WTC11 (cell line): Measurements from ENCODE around the gene ADIPOR1. TPM values are rescaled to one million over a fixed set of nuclear protein-coding genes. Genes with fewer than 3 reads are reported as not detected.

Experiments used
- ATAC-seq: fragments of 200-7000 bp; cut with Tn5 transposase; 2 replicates; pipeline ENCODE4 v1.10.0; 2021; ENCODE audit warnings: mild to moderate bottlenecking, moderate library complexity
- CTCF ChIA-PET: fragments of 300-600 bp; sonication (Branson Sonifier 250); formaldehyde crosslinking; loops from one replicate; lab custom pipeline; 2021; ENCODE audit warnings: antibody characterized with exemption; lab: Charles Lee
- POLR2A ChIA-PET: fragments of 350-600 bp; sonication (Branson Sonifier 250); formaldehyde crosslinking; loops from one replicate; lab custom pipeline; 2021; ENCODE audit warnings: antibody characterized with exemption; lab: Charles Lee
- DNase-seq: peaks from one replicate; pipeline ENCODE4 v3.0.0; 2021; ENCODE audit warnings: low spot score
- H3K27ac Mint-ChIP-seq: 2 replicates; pipeline ENCODE4 v1.8.0; 2021; ENCODE audit warnings: mixed read lengths
- H3K27me3 Mint-ChIP-seq: 2 replicates; pipeline ENCODE4 v1.8.0; 2021; ENCODE audit warnings: low read depth, mild to moderate bottlenecking, moderate library complexity, mixed read lengths
- H3K36me3 Mint-ChIP-seq: 2 replicates; pipeline ENCODE4 v1.8.0; 2021; ENCODE audit warnings: mixed read lengths
- H3K4me1 Mint-ChIP-seq: 2 replicates; pipeline ENCODE4 v1.8.0; 2022; ENCODE audit warnings: mixed read lengths
- H3K4me3 Mint-ChIP-seq: 2 replicates; pipeline ENCODE4 v1.8.0; 2021; ENCODE audit warnings: mild to moderate bottlenecking, moderate library complexity, mixed read lengths
- H3K9me3 Mint-ChIP-seq: 2 replicates; pipeline ENCODE4 v1.8.0; 2021; ENCODE audit warnings: mixed read lengths
- FOXP1 ChIP-seq: sonication (generic); formaldehyde crosslinking; IDR thresholded peaks from 2 replicates; pipeline ENCODE4 v1.8.0; 2022; ENCODE audit warnings: missing genetic modification reagents, mild to moderate bottlenecking, moderate library complexity, borderline replicate concordance
- HMGA2 ChIP-seq: fragments of 250-450 bp; sonication (Bioruptor Pico); IDR thresholded peaks from 2 replicates; pipeline ENCODE4 v1.4.0; 2021; ENCODE audit warnings: mild to moderate bottlenecking, moderate library complexity
- NFE2L1 ChIP-seq: sonication (generic); formaldehyde crosslinking; IDR thresholded peaks from 2 replicates; pipeline ENCODE4 v1.8.1; 2023; ENCODE audit warnings: missing genetic modification reagents
- RELA ChIP-seq: sonication (generic); formaldehyde crosslinking; IDR thresholded peaks from 2 replicates; pipeline ENCODE4 v1.8.1; 2022; ENCODE audit warnings: missing genetic modification reagents, mild to moderate bottlenecking, borderline replicate concordance
- SMAD3 ChIP-seq: sonication (generic); formaldehyde crosslinking; IDR thresholded peaks from 2 replicates; pipeline ENCODE4 v1.8.0; 2022; ENCODE audit warnings: missing genetic modification reagents, mild to moderate bottlenecking, borderline replicate concordance
- TCF7 ChIP-seq: sonication (generic); formaldehyde crosslinking; IDR thresholded peaks from 2 replicates; pipeline ENCODE4 v1.8.0; 2022; ENCODE audit warnings: mild to moderate bottlenecking, low read depth, missing genetic modification reagents, moderate library complexity
- total RNA-seq: library from RNA; stranded (reverse); gene quantifications from 3 replicates; pipeline ENCODE4 v1.2.3, GENCODE V29; 2021
- TF ChIP-seq, protein P1 (sequence below): fragments of 250-450 bp; sonication (Bioruptor Pico); conservative IDR thresholded peaks from 2 replicates; pipeline ENCODE4 v1.9.0; 2021; ENCODE audit warnings: mild to moderate bottlenecking
- TF ChIP-seq, protein P2 (sequence below): fragments of 250-450 bp; sonication (Bioruptor Pico); IDR thresholded peaks from 2 replicates; pipeline ENCODE4 v1.9.0; 2021; ENCODE audit warnings: mild to moderate bottlenecking
- TF ChIP-seq, protein P3 (sequence below): sonication (generic); formaldehyde crosslinking; IDR thresholded peaks from 2 replicates; pipeline ENCODE4 v1.8.1; 2022; ENCODE audit warnings: mild to moderate bottlenecking, missing genetic modification reagents, moderate library complexity, borderline replicate concordance
- TF ChIP-seq, protein P4 (sequence below): sonication (generic); formaldehyde crosslinking; IDR thresholded peaks from 2 replicates; pipeline ENCODE4 v1.8.0; 2023; ENCODE audit warnings: mild to moderate bottlenecking, missing genetic modification reagents
- TF ChIP-seq, protein P5 (sequence below): sonication (generic); formaldehyde crosslinking; IDR thresholded peaks from 2 replicates; pipeline ENCODE4 v1.8.1; 2023; ENCODE audit warnings: mild to moderate bottlenecking, missing genetic modification reagents, borderline replicate concordance
- TF ChIP-seq, protein P6 (sequence below): sonication (generic); formaldehyde crosslinking; IDR thresholded peaks from 2 replicates; pipeline ENCODE4 v1.8.0; 2023; ENCODE audit warnings: missing genetic modification reagents
- TF ChIP-seq, protein P7 (sequence below): sonication (generic); formaldehyde crosslinking; IDR thresholded peaks from 2 replicates; pipeline ENCODE4 v1.8.1; 2022; ENCODE audit warnings: mild to moderate bottlenecking, moderate library complexity, missing genetic modification reagents
- TF ChIP-seq, protein P8 (sequence below): sonication (generic); formaldehyde crosslinking; IDR thresholded peaks from 2 replicates; pipeline ENCODE4 v1.8.1; 2023; ENCODE audit warnings: mild to moderate bottlenecking, missing genetic modification reagents, moderate library complexity
- TF ChIP-seq, protein P9 (sequence below): sonication (generic); formaldehyde crosslinking; IDR thresholded peaks from 2 replicates; pipeline ENCODE4 v1.8.1; 2022; ENCODE audit warnings: missing genetic modification reagents, borderline replicate concordance

The ADIPOR1 gene
- total RNA-seq, 1 experiment from 2014 or later: 72.6 TPM

DNA sequence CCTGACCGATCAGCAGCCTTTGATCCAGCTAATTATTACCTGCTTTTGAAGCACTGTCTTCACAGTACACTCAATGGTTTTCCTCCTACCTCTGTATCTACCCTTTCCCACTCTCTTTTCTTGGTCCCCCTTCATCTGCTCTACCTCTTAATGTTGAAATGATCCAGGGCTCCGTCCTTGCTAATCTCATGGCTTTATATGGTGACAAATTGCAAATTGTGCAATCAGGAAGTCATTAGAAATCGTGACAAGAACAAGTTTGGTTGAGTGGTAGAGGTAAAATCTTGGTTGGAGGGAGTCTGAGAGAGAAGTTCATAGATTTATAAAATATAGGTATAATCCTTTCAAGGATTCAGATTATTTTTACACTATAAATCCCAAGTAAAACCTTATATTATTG, 18.5 kb upstream of the ADIPOR1 start:
- CTCF ChIA-PET: interaction anchor here (1.3 kb wide), 1 partner anchor 9 kb away, joined by 7 read pairs; no protein-coding TSS in a partner anchor
- H3K4me1 Mint-ChIP-seq: peaks cover 24% of the 10 kb centered on the region

DNA sequence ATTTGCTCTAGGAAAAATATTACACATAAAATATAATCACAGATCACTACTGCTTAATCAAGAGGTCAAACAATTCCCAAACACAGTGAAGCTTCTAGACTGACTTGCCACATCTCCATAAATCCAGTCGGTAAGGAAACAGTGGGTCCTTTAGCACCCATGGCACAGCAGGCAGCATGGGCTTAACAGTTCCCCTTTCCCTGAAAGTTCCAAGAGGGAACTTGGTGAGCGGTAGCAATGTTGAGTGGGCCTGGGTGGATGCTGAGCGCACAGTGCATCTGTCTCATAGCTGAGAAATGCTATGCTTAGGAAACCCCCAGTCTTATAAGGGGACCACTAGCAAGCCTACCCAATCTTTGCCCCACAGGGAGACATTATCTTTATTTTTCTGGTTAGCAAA, 16.7 kb upstream of the ADIPOR1 start:
- ATAC-seq (no peak), DNase-seq (no peak)
- no peaks in the 10 kb centered on the region for H3K36me3 Mint-ChIP-seq
- peaks cover 24% of the 10 kb centered on the region for H3K4me1 Mint-ChIP-seq
- TF ChIP-seq FOXP1 (CRISPR knock-in tag) (no peak), HMGA2 (CRISPR knock-in tag) (no peak), SMAD3 (no peak), NFE2L1 (CRISPR knock-in tag) (no peak), RELA (CRISPR knock-in tag) (no peak)
- TF ChIP-seq, protein P1, sequence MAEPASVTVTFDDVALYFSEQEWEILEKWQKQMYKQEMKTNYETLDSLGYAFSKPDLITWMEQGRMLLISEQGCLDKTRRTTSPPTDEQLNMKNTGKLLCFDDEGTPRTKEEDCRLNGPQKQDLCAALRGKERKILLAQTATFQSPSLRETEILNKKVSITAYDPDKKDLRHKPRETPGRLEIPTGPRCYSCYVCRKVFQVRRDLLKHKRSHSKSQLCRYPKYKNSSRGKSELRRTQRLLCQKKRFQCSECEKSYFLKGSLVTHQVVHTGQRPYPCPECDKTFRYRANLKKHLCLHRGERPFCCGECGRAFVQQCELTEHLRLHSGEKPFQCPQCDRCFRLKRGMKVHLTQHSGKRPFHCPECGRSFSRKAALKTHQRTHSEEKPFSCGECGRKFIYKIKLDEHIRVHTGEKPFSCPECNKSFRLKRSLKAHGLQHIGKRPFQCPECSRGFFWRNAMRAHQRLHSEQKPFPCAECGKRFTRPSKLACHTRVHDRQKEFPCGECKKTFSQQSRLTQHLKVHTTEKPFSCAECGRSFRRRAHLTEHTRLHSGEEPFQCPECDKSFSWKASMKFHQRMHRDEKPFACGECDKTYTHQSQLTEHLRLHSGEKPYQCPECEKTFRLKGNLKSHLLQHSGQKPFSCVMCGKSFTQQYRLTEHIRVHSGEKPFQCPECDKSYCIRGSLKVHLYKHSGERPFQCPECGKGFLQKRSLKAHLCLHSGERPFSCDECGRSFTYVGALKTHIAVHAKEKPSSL (CRISPR knock-in tag): no peak
- TF ChIP-seq, protein P2, sequence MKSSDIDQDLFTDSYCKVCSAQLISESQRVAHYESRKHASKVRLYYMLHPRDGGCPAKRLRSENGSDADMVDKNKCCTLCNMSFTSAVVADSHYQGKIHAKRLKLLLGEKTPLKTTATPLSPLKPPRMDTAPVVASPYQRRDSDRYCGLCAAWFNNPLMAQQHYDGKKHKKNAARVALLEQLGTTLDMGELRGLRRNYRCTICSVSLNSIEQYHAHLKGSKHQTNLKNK (CRISPR knock-in tag): no peak
- TF ChIP-seq, protein P3, sequence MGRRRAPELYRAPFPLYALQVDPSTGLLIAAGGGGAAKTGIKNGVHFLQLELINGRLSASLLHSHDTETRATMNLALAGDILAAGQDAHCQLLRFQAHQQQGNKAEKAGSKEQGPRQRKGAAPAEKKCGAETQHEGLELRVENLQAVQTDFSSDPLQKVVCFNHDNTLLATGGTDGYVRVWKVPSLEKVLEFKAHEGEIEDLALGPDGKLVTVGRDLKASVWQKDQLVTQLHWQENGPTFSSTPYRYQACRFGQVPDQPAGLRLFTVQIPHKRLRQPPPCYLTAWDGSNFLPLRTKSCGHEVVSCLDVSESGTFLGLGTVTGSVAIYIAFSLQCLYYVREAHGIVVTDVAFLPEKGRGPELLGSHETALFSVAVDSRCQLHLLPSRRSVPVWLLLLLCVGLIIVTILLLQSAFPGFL (CRISPR knock-in tag): no peak
- TF ChIP-seq, protein P4, sequence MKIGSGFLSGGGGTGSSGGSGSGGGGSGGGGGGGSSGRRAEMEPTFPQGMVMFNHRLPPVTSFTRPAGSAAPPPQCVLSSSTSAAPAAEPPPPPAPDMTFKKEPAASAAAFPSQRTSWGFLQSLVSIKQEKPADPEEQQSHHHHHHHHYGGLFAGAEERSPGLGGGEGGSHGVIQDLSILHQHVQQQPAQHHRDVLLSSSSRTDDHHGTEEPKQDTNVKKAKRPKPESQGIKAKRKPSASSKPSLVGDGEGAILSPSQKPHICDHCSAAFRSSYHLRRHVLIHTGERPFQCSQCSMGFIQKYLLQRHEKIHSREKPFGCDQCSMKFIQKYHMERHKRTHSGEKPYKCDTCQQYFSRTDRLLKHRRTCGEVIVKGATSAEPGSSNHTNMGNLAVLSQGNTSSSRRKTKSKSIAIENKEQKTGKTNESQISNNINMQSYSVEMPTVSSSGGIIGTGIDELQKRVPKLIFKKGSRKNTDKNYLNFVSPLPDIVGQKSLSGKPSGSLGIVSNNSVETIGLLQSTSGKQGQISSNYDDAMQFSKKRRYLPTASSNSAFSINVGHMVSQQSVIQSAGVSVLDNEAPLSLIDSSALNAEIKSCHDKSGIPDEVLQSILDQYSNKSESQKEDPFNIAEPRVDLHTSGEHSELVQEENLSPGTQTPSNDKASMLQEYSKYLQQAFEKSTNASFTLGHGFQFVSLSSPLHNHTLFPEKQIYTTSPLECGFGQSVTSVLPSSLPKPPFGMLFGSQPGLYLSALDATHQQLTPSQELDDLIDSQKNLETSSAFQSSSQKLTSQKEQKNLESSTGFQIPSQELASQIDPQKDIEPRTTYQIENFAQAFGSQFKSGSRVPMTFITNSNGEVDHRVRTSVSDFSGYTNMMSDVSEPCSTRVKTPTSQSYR: no peak
- TF ChIP-seq, protein P5, sequence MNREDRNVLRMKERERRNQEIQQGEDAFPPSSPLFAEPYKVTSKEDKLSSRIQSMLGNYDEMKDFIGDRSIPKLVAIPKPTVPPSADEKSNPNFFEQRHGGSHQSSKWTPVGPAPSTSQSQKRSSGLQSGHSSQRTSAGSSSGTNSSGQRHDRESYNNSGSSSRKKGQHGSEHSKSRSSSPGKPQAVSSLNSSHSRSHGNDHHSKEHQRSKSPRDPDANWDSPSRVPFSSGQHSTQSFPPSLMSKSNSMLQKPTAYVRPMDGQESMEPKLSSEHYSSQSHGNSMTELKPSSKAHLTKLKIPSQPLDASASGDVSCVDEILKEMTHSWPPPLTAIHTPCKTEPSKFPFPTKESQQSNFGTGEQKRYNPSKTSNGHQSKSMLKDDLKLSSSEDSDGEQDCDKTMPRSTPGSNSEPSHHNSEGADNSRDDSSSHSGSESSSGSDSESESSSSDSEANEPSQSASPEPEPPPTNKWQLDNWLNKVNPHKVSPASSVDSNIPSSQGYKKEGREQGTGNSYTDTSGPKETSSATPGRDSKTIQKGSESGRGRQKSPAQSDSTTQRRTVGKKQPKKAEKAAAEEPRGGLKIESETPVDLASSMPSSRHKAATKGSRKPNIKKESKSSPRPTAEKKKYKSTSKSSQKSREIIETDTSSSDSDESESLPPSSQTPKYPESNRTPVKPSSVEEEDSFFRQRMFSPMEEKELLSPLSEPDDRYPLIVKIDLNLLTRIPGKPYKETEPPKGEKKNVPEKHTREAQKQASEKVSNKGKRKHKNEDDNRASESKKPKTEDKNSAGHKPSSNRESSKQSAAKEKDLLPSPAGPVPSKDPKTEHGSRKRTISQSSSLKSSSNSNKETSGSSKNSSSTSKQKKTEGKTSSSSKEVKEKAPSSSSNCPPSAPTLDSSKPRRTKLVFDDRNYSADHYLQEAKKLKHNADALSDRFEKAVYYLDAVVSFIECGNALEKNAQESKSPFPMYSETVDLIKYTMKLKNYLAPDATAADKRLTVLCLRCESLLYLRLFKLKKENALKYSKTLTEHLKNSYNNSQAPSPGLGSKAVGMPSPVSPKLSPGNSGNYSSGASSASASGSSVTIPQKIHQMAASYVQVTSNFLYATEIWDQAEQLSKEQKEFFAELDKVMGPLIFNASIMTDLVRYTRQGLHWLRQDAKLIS (CRISPR knock-in tag): no peak
- TF ChIP-seq, protein P6, sequence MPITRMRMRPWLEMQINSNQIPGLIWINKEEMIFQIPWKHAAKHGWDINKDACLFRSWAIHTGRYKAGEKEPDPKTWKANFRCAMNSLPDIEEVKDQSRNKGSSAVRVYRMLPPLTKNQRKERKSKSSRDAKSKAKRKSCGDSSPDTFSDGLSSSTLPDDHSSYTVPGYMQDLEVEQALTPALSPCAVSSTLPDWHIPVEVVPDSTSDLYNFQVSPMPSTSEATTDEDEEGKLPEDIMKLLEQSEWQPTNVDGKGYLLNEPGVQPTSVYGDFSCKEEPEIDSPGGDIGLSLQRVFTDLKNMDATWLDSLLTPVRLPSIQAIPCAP (CRISPR knock-in tag): no peak
- TF ChIP-seq, protein P7, sequence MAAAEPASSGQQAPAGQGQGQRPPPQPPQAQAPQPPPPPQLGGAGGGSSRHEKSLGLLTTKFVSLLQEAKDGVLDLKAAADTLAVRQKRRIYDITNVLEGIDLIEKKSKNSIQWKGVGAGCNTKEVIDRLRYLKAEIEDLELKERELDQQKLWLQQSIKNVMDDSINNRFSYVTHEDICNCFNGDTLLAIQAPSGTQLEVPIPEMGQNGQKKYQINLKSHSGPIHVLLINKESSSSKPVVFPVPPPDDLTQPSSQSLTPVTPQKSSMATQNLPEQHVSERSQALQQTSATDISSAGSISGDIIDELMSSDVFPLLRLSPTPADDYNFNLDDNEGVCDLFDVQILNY (CRISPR knock-in tag): no peak
- TF ChIP-seq, protein P8, sequence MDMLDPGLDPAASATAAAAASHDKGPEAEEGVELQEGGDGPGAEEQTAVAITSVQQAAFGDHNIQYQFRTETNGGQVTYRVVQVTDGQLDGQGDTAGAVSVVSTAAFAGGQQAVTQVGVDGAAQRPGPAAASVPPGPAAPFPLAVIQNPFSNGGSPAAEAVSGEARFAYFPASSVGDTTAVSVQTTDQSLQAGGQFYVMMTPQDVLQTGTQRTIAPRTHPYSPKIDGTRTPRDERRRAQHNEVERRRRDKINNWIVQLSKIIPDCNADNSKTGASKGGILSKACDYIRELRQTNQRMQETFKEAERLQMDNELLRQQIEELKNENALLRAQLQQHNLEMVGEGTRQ: no peak
- TF ChIP-seq, protein P9, sequence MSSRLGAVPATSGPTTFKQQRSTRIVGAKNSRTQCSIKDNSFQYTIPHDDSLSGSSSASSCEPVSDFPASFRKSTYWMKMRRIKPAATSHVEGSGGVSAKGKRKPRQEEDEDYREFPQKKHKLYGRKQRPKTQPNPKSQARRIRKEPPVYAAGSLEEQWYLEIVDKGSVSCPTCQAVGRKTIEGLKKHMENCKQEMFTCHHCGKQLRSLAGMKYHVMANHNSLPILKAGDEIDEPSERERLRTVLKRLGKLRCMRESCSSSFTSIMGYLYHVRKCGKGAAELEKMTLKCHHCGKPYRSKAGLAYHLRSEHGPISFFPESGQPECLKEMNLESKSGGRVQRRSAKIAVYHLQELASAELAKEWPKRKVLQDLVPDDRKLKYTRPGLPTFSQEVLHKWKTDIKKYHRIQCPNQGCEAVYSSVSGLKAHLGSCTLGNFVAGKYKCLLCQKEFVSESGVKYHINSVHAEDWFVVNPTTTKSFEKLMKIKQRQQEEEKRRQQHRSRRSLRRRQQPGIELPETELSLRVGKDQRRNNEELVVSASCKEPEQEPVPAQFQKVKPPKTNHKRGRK: no peak
- POLR2A ChIA-PET: interaction anchor here (0.7 kb wide), 1 partner anchor 16 kb away, joined by 4 read pairs; no protein-coding TSS in a partner anchor
- H3K4me3 Mint-ChIP-seq: no peak overlapping the region
- no peaks in the 10 kb centered on the region for H3K9me3 Mint-ChIP-seq
- no peak overlapping the region for H3K27ac Mint-ChIP-seq
- CTCF ChIA-PET: no interaction called here
- H3K27me3 Mint-ChIP-seq: peaks cover 8% of the 10 kb centered on the region

More for the DNA sequence above, 18.5 kb upstream of the ADIPOR1 start:
- Mint-ChIP-seq H3K9me3 (no peaks in the 10 kb centered on the region), H3K27me3 (peaks cover 8% of the 10 kb centered on the region), H3K4me3 (no peak overlapping the region), H3K36me3 (no peaks in the 10 kb centered on the region), H3K27ac (no peak overlapping the region)
- POLR2A ChIA-PET: no interaction called here
- ATAC-seq (no peak), DNase-seq (no peak)
- no peak for TF ChIP-seq TCF7
